ENCODE data around the gene GNGT1.

The GNGT1 gene

GRCh38 chr7:93944673-93945072, 38.3 kb downstream of the GNGT1 start:
- DNase-seq = no peak

GRCh38 chr7:93945083-93945482, 38.7 kb downstream of the GNGT1 start:
- DNase-seq = no peak

- DNase-seq = no peak
Observed at GRCh38 chr7:93945756-93946535, 39.6 kb downstream of the GNGT1 start.

GRCh38 chr7:93948106-93948505, 41.7 kb downstream of the GNGT1 start:
- DNase-seq = no peak

- DNase-seq = no peak
Observed at GRCh38 chr7:93948873-93949272, 42.5 kb downstream of the GNGT1 start.

GRCh38 chr7:93949423-93949822, 43.1 kb downstream of the GNGT1 start:
- DNase-seq = no peak

- no peak for DNase-seq
Observed at GRCh38 chr7:93955304-93955703, 48.9 kb downstream of the GNGT1 start.

- no peak for DNase-seq
Observed at GRCh38 chr7:93957767-93958166, 51.4 kb downstream of the GNGT1 start.

- DNase-seq = no peak
Observed at GRCh38 chr7:93958216-93958615, 51.8 kb downstream of the GNGT1 start.

- no peak for DNase-seq
Observed at GRCh38 chr7:93958651-93959050, 52.3 kb downstream of the GNGT1 start.

Data from NCI-H510A (cell line).